Measurements from ENCODE around the gene GYPE.
"Not testable (repeated sequence)": the region's sequence is repeated elsewhere in the genome, so short reads cannot be mapped to it uniquely, and the experiment has no call there.

DNA sequence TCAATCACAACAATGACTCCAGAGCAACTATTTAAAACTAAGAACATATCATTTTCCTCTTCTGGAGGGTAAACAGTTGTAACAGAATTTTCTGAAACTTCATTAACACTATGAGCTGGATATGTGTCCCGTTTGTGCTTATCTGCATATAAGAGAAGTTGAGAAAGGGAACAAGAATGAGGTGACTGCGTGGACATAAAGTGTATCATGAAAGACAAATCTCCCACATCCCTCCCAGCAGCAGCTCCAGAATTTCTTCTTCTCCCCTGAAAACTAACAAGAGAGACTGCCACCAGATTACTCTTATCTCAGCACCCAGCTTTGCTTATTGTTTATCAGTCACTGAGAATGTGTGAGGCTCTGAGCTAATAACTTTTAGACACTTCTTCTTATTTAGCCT lies 25.8 kb downstream of the GYPE start:
- not testable (repeated sequence) for TF ChIP-seq CTCF (tag by site-specific recombination; IDR thresholded peaks at IDR 0.05); KLF16 (tag by site-specific recombination; IDR thresholded peaks at IDR 0.05); ZNF169 (tag by site-specific recombination; IDR thresholded peaks at IDR 0.05); KLF17 (tag by site-specific recombination; IDR thresholded peaks at IDR 0.05); GLIS1 (tag by site-specific recombination; IDR thresholded peaks at IDR 0.05); ZBTB21 (tag by site-specific recombination; IDR thresholded peaks at IDR 0.05); ZNF211 (tag by site-specific recombination; IDR thresholded peaks at IDR 0.05; ENCODE audit: low read depth); ZNF121 (tag by site-specific recombination; IDR thresholded peaks at IDR 0.05); ZNF530 (tag by site-specific recombination; IDR thresholded peaks at IDR 0.05; ENCODE audit: low read depth)
